A172 (cell line): Measurements from ENCODE around the gene PLD2. TPM values are rescaled to one million over a fixed set of nuclear protein-coding genes. Genes with fewer than 3 reads are reported as not detected.
"Not testable (repeated sequence)": the region's sequence is repeated elsewhere in the genome, so short reads cannot be mapped to it uniquely, and the experiment has no call there.

Experiments
- DNase-seq: peaks from one replicate; pipeline ENCODE4 v3.0.0-alpha.2; 2015; ENCODE audit warnings: low spot score
- total RNA-seq: library from RNA; depleted of rRNA; stranded (reverse); fragments of >200 nt; shearing (Covaris generic); gene quantifications from 2 replicates; pipeline ENCODE4 v1.2.3, GENCODE V29; 2014

PLD2 gene
- total RNA-seq, 1 experiment from 2014 or later, result 18.0 TPM

- DNase-seq, result peak; percentile 78
Observed at GRCh38 chr17:4789951-4790704, 16.8 kb upstream of the PLD2 start.

- DNase-seq, result no peak
Observed at GRCh38 chr17:4790705-4791088, 16.3 kb upstream of the PLD2 start.

- DNase-seq, result no peak
Observed at GRCh38 chr17:4795168-4795567, 11.8 kb upstream of the PLD2 start.

GRCh38 chr17:4796552-4796920, 10.4 kb upstream of the PLD2 start:
- DNase-seq, result peak; percentile 49

- no peak for DNase-seq
Observed at GRCh38 chr17:4800462-4801196, 6.3 kb upstream of the PLD2 start.

GRCh38 chr17:4802228-4802627, 4.7 kb upstream of the PLD2 start, which contains the start of gene C17orf114:
C17orf114 (minus strand) TSS chr17:4802328.
- no peak for DNase-seq

GRCh38 chr17:4806456-4806776, 536 bp upstream of the PLD2 start:
- no peak for DNase-seq

- DNase-seq, result no peak
Observed at GRCh38 chr17:4807605-4808377, 839 bp downstream of the PLD2 start.

GRCh38 chr17:4808378-4808767, 1.4 kb downstream of the PLD2 start:
- no peak for DNase-seq

- no peak for DNase-seq
Observed at GRCh38 chr17:4810696-4811290, 3.8 kb downstream of the PLD2 start.

- DNase-seq, result no peak
Observed at GRCh38 chr17:4811471-4811870, 4.5 kb downstream of the PLD2 start.

GRCh38 chr17:4812690-4813089, 5.7 kb downstream of the PLD2 start:
- DNase-seq, result no peak

- no peak for DNase-seq
Observed at GRCh38 chr17:4815043-4815675, 8.2 kb downstream of the PLD2 start.

- no peak for DNase-seq
Observed at GRCh38 chr17:4816826-4817225, 9.9 kb downstream of the PLD2 start.

- no peak for DNase-seq
Observed at GRCh38 chr17:4818276-4818675, 11.3 kb downstream of the PLD2 start.

GRCh38 chr17:4822835-4823234, 15.9 kb downstream of the PLD2 start:
- DNase-seq, result no peak

- no peak for DNase-seq
Observed at GRCh38 chr17:4823373-4824089, 16.6 kb downstream of the PLD2 start.

GRCh38 chr17:4827399-4827798, 20.4 kb downstream of the PLD2 start:
- no peak for DNase-seq

- not testable (repeated sequence) for DNase-seq
Observed at GRCh38 chr17:4832829-4833177, 25.9 kb downstream of the PLD2 start.

- peak; percentile 82 for DNase-seq
Observed at GRCh38 chr17:4833178-4833940, 26.4 kb downstream of the PLD2 start, which contains the start of gene MINK1. MINK1 (plus strand) TSS chr17:4833340; CDS start chr17:4833584, 244 bp downstream.
